Measurements from ENCODE around the gene C1orf115.
A peak's percentile ranks its signal among the peaks of the same experiment; 100 is the strongest.
"Not testable (repeated sequence)": the region's sequence is repeated elsewhere in the genome, so short reads cannot be mapped to it uniquely, and the experiment has no call there.

Gene C1orf115

GRCh38 chr1:220690140-220691052 lies at the start of gene C1orf115:
C1orf115 (plus strand) TSS chr1:220690363; CDS start chr1:220690403, 40 bp downstream.
- DNase-seq: peak; percentile 86

- DNase-seq: no peak
Observed at GRCh38 chr1:220642285-220642684, 47.9 kb upstream of the C1orf115 start.

- DNase-seq: no peak
Observed at GRCh38 chr1:220652995-220653394, 37.2 kb upstream of the C1orf115 start.

GRCh38 chr1:220655509-220655908 lies 34.7 kb upstream of the C1orf115 start:
- no peak for DNase-seq

GRCh38 chr1:220655961-220656740 lies 34.0 kb upstream of the C1orf115 start:
- no peak for DNase-seq

- no peak for DNase-seq
Observed at GRCh38 chr1:220666349-220666748, 23.8 kb upstream of the C1orf115 start.

- no peak for DNase-seq
Observed at GRCh38 chr1:220669005-220669404, 21.2 kb upstream of the C1orf115 start.

- DNase-seq: no peak
Observed at GRCh38 chr1:220670365-220670764, 19.8 kb upstream of the C1orf115 start.

GRCh38 chr1:220673921-220674320 lies 16.2 kb upstream of the C1orf115 start:
- DNase-seq: no peak

GRCh38 chr1:220677251-220677650 lies 12.9 kb upstream of the C1orf115 start:
- no peak for DNase-seq

GRCh38 chr1:220680085-220680687 lies 10.0 kb upstream of the C1orf115 start:
- DNase-seq: peak; percentile 28

GRCh38 chr1:220681220-220681880 lies 8.8 kb upstream of the C1orf115 start:
- DNase-seq: no peak

- no peak for DNase-seq
Observed at GRCh38 chr1:220682901-220683576, 7.1 kb upstream of the C1orf115 start.

- not testable (repeated sequence) for DNase-seq
Observed at GRCh38 chr1:220683716-220684115, 6.4 kb upstream of the C1orf115 start.

- no peak for DNase-seq
Observed at GRCh38 chr1:220684890-220685289, 5.3 kb upstream of the C1orf115 start.

- no peak for DNase-seq
Observed at GRCh38 chr1:220685879-220686278, 4.3 kb upstream of the C1orf115 start.

- no peak for DNase-seq
Observed at GRCh38 chr1:220687809-220688208, 2.4 kb upstream of the C1orf115 start.

- no peak for DNase-seq
Observed at GRCh38 chr1:220689666-220690065, 497 bp upstream of the C1orf115 start.

GRCh38 chr1:220691053-220691684 lies 1.0 kb downstream of the C1orf115 start:
- no peak for DNase-seq

- no peak for DNase-seq
Observed at GRCh38 chr1:220692436-220693228, 2.5 kb downstream of the C1orf115 start.

- no peak for DNase-seq
Observed at GRCh38 chr1:220694866-220695382, 4.8 kb downstream of the C1orf115 start.
